GM21526 (cell line): Measurements from ENCODE around the gene SLC16A11.
"Not testable (repeated sequence)": the region's sequence is repeated elsewhere in the genome, so short reads cannot be mapped to it uniquely, and the experiment has no call there.

Experiments used
- ATAC-seq: cut with Tn5 transposase; IDR thresholded peaks from one replicate; pipeline ENCODE4 v1.9.1; 2021; ENCODE audit warnings: moderate library complexity; ENCODE audit not compliant: unreplicated experiment, low FRiP score

Gene SLC16A11

DNA sequence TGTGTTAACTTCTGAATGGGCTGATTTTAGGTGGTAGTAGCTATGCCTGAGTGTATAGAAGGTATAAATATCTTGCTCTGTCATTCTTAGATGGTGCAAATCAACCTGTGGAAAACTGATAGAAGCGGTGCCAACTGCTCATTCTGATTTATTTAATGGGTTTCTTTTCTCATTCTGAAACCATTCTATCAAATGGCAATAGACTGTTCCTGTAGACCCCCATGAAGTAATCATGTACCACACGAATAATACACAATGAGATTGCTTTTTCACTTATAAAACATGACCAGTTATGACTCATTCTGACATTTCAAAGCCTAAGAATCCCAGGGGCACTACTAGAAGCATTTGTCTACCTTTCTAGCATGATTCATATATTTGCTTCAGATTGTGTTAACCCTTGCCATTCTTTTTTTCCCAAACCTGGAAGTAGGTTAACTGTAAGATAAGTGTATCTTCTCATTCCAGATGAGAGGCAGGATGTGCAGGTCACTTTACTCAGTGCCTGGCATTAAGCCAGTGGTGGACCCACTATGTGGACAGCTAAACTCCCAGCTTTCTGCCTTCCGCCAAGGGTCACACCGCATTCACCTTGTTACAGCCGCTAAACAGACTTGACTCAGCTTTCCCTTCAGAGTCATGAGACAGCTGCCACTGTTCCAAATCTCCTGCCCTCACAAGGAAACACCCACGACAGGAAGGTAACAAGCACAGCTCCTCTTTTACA is 16.4 kb upstream of the SLC16A11 start:
- ATAC-seq = no peak

DNA sequence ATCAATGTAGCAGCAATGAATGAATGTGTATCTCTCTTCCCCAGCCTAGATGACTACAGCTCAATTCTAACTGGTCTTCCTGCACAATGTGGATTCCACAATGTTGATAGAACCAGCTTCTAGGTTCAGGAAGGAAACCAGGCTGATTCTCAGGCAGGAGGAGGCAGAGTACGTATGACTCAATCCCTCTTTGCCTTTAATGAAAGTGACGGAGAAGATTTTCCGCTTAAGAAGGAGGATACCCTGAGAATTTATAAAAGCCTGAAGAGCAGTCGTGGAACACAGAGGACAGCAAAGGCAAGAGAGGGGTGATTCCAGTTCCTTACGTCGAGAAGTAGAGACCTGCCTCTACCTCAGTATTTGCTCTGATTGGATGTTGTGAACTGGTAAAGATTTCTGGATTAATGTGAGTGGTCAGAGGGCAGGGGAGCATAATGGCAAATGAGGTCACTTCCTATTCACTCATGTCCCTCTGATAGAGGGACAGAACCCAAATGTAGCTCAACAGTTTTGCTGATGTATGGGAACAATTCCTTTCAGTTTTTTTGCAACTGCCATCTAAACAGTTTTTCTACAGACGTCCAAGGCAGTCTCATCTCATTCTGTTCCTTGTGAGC is 15.0 kb upstream of the SLC16A11 start:
- no peak for ATAC-seq

DNA sequence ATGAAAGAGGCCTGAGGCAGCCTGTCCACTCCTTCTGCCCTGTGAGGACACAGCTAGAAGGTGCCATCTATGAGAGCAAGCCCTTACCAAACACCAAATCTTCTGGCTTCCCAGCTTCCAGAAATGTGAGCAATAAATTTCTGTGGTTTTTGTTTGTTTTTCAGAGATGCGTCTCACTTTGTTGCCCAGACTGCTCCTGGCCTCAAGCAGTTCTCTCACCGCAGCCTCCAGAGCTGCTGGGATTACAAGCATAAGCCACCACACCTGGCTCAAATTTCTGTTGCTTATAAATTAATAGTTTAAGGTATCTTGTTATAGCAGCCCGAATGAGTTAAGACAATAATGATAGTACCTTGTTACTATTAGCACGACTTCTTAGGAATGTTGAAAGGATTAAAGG is 12.5 kb upstream of the SLC16A11 start:
- ATAC-seq = no peak

DNA sequence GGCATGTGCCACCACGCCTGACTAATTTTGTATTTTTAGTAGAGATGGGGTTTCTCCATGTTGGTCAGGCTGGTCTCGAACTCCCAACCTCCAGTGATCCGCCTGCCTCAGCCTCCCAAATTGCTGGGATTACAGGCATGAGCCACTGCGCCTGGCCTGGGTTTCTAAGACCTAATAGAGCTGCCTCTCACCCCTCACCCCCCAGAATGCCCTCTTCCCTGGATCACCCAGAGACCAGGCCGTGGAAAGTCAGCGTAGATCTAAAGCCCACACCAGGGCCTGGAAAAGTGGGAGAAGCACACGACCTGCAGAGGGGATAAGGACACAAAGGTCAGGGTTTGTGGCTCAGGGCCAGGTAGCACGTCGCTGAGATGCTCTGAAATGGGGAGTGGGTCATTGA is 6.7 kb upstream of the SLC16A11 start:
- not testable (repeated sequence) for ATAC-seq

DNA sequence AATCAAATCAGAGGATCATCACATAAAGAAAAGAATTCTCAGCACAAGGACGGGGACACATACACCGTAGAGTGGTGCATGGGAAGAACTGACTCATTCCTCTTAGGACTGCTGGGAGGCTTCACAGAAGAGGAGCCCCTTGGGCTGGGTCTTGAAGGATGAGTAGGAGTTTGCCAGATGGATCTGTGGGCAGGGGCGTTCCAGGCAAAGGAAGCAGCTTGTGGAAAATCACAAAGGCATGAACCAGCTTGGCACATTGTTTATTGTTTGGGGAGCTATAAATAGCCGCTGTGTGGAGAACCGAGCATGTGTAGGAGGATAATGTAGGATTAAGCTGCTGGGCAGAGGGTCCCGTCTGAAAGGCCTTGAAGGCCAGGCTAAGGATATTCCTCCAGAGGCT is 5.1 kb upstream of the SLC16A11 start:
- no peak for ATAC-seq

DNA sequence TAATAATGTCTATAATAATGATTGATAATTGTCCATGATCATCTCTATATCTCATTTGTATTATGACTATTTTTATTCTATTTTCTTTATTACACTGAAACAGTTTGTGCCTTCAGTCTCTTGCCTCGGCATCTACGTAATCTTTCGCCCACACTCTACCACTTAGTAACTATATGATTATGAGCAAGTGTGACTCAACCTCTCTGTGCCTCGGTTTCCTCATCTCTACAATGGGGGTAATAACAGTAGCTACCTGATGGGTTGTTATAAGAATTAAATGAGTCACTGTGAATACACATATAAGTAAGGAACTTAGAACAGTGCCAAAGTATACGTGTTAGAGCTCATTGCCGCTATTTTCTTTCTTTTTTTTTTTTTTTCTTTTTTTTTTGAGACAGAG is 3.7 kb upstream of the SLC16A11 start:
- no peak for ATAC-seq

DNA sequence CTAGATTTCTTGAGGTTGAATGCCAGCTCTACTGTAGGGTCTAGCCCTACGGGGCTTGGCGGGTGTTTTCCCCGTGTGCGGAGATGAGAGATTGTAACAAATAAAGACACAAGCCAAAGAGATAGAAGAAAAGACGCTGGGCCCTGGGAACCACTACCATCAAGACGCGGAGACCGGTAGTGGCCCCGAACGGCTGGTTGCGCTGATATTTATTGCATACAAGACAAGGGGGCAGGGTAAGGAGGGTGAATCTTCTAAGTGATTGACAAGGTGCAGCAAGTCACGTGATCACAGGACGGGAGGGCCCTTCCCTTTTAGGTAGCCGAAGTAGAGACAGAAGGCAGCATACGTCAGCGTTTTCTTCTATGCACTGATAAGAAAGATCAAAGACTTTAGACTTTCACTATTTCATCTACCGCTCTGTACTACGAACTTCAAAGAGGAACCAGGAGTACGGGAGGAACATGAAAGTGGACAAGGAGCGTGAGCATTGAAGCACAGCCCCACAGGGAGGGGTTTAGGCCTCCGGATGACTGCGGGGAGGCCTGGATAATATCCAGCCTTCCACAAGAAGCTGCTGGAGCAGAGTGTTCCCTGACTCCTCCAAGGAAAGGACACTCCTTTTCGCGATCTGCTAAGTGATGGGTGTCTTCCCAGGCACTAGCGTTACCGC is 3.0 kb upstream of the SLC16A11 start:
- not testable (repeated sequence) for ATAC-seq

DNA sequence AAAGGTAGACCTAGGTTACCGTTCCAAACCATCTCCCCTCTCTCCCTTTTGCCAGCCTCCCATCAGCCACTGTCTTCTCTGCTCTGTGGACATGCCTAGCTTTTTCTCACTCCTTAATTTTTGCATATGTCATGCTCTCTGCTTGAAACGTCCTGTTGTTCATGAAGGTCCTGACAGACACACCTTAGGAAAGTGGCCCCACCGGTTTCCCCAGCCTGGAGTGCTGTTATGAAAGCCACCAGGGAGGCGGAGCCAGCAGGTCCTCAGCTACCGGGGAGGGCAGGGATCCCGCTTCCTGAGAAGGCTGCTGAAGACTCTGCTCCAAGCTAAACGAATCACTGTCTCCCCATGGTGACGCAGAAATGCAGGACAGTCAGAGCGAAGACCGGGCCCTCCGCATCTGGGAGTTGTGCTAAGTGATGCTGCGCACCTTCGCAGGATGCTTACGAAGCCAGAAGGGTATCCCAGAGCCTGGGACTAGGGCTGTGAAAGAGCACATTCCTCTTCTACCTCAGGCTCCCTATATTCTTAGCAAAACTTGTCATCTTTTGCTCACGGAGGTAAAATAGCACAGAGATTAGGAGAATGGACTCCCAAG is 2.3 kb upstream of the SLC16A11 start:
- no peak for ATAC-seq

DNA sequence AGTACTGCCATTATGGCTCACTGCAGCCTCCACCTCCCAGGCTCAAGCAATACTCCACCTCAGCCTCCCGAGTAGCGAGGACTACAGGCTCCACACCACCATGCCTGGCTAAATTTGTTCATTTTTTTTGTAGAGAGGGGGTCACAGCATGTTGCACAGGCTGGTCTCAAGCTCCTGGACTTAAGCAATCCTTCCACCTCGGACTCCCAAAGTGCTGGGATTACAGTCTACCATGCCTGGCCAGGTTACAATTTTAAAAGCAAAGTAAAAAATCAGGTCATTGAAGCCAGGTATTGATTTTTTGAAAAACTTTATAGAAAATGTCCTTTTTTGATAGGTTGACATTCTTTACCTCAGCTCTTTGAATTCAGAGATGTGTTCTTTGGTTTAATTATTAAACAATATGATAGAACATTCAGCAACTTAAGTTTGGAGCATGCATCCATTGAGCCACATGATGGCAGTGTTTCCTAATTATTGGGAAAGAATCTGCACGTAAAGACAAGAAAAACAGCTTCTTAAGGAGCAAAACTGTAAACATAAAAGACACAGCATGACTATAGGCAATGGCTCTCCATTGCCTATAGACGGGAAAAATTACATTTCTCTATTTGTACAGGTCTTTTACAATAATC is 1.7 kb upstream of the SLC16A11 start:
- ATAC-seq = no peak

DNA sequence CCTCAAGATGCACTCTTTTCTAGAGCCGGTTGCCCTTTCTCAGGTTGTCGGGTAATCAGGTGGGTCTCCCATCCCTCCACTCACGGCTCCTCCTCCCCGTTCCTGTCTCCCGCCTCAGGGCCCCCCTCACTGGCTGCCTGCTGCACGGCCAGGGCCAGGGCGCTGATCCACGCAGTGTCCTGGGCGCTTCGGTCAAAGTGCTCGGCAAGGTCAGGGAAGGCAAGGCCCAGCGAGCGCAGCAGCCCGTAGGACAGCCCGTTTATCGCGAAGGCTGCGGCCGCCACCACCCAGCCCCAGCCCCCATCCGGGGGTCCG is 753 bp downstream of the SLC16A11 start:
- no peak for ATAC-seq

DNA sequence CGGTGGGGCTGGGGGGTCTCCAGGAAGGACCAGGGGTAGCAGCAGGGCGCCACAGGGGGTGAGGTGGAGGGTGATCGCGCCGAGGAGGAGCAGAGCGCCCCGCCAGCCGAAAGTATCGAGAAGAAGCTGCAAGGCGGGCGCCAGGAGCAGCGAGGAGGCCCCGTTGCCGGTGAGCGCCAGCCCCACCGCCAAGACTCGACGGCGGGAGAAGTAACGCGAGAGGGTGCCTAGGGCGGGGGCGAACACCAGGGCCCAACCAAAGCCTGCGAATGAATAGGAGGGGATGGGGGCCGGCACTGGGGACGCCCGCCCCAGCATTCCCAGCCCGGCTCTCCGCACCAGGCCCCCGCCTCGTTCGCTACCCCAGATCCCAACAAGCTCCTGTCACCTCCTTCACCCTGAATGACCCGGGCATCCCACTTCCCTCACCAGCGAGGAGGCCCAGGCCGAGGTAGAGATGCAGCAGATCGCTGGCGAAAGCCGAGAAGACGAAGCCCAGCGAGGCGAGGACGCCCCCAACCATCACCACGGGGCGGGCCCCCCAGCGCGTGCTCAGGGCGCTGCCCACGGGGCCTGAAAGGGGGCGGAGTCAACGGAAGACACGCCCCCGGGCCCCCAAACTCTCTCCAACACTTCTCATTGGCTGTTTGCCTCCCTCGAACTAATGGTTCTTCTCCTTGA is 1.3 kb downstream of the SLC16A11 start:
- no peak for ATAC-seq

DNA sequence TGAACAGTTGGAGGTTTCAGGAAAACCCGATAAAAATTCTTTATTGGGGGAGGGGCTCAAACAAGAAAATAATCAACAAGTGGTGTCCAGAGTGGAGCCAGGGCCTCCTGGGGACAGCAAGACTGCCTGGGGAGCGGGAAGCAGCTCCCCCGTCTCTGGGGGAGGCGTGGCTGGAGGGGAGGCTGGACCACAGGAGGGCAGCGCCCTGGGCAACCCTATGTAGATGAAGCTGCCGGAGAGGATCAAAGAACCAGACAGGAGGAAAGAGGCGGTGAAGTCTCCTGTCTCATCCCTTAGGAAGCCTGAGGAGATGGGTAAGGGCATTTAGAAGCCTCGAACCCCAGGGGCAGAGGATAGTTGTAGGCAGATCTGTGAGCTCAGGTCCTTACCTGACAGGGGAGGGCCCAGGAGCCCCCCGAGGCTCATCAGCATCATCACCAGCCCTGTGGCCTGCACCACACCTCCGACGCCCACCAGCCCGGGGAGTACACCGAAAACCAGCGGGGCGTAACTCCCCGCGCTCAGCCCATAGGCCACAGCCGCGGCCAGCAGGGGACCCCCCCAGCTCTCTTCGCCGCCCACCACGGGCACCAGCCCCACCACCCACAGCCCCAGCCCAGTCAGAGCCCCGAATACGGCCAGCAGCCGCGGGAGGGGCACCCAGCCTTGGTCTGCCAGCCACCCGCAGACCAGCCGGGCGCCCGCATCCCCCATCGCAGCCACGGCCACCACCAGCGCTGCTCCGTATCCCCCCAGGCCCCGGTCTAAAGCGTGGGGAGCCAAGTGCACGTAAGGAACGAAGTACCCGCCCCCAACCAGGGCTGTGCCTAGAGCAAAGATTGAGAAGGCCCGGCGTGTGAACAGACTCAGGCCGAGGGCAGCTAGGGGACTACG is 2.0 kb downstream of the SLC16A11 start:
- ATAC-seq = no peak

DNA sequence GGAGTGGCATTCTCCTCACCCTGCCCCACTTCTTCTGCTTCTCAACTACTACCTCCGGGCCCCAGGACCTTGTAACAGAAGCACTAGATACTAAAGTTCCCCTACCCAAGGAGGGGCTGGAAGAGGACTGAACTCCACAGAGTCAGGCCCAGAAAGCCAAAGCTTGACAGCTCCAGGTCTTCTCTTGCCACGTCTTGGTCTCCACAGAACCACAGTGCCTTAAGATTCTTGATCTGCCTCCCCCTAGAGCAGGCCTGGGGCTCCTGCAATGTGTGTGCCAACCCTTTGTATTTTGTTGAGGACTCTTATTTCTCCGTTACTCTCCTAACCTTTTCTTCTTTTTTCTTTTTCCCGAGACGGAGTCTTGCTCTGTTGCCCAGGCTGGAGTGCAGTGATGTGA is 4.1 kb downstream of the SLC16A11 start:
- no peak for ATAC-seq

DNA sequence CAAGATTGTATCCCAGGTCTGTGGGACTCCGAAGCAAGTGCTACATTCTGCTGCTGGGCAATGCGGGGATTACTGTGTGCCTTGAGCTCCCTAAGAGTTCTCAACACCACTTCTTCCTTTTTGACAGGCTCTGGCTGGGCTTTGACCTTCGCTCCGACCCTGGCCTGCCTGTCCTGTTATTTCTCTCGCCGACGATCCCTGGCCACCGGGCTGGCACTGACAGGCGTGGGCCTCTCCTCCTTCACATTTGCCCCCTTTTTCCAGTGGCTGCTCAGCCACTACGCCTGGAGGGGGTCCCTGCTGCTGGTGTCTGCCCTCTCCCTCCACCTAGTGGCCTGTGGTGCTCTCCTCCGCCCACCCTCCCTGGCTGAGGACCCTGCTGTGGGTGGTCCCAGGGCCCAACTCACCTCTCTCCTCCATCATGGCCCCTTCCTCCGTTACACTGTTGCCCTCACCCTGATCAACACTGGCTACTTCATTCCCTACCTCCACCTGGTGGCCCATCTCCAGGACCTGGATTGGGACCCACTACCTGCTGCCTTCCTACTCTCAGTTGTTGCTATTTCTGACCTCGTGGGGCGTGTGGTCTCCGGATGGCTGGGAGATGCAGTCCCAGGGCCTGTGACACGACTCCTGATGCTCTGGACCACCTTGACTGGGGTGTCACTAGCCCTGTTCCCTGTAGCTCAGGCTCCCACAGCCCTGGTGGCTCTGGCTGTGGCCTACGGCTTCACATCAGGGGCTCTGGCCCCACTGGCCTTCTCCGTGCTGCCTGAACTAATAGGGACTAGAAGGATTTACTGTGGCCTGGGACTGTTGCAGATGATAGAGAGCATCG is 5.6 kb downstream of the SLC16A11 start:
- no peak for ATAC-seq

DNA sequence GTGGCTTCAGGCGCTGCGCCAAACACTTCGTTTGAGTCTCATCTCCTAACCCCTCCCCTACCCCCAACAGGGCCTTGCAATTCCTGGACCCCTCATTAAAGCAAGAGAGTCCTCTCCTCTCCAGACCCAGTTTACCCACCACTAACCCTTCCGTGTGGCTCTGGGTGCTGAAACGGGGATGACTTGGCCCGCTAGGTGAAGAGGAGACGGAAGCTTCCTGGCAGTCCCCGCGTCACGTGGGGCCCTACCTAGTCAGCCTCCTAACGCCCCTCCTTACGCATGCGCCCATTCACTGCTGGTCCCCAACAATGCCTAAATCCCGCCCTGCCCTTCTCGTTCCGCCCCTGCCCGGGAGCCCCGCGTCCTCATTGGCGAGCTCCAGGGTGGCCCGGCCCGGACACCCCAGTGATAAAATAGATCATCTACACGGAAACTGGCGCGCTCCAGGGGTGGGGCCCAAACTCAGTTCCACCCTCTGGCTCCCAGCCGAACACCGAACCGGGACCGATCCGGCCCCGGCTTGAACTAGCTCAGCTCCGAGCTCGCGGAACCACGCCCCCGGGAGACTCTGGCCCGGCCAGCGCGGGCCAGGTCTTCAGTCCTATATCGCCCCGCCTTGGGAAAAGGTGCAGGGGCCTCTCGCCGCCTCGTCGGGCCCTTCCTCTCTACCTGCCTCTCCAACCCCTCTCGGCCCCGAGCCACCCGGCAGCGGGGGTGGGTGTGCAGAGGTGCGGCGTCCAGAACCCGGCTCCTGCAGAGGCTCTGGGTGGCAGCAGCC is 8.1 kb downstream of the SLC16A11 start, which contains the start of gene SLC16A13:
SLC16A13 (plus strand) TSS at position 425 of the 778 bp plus-strand sequence. CDS start 368 bp downstream, outside the sequence.
- peak; percentile 84 for ATAC-seq

DNA sequence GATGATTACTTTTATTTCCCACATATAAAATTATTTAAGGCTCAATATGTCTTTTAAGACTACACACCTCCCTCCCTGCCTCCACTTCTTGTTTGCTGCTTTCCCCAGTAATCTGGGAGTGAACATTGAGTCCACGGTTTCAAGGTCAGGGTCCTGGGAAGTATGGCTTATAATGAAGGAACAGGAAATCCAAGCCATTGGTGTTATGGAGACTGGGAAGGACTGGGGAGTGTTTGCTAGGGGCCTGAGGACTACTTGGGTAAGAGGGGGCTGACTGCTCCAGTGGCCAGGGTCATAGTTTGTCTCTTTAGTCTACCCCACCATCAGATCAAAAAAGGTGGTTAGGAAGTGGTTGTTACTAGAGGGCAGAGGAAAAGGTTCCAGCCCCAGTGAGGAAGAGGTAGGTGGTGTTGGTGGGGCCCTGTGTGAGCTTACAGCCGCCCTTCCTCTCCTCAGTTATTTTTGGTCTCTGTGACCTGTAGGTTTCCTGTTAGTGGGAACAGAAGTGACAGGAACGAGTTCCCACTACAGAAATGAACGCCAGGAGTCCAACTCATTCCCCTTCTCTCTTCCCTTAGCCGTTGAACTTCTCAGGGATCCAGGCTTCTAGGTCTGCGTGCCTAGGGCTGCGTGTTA is 8.8 kb downstream of the SLC16A11 start:
- ATAC-seq = peak; percentile 5

DNA sequence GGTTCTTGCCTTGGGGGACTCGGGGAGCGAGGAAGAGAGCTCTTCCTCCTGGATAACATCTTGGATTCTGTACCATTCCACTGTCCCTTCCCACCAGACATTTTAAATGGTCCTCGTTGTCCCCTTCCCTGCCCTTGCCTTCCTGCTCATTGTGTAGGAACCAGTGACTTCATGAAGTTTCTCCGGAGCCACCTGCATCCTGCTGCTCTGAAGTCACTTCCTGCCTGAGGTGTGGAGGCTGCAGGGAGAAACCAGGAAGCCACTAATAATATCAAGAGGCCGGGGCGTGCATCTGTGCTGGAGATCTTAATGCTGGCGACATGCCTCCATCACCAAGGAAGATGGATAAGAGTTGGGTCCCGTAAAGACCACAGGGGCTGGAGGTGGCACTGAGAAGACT is 14.2 kb downstream of the SLC16A11 start:
- ATAC-seq = no peak
